HEK293T (cell line): ENCODE results near the gene MYBBP1A.

ENCODE experiments used
- FOXM1 ChIP-seq: fragments of 450-650 bp; IDR thresholded peaks from 2 replicates; pipeline ENCODE4 v1.6.1; 2017; ENCODE audit warnings: mild to moderate bottlenecking, borderline replicate concordance
- HDGF ChIP-seq: fragments of 450-650 bp; IDR thresholded peaks from 2 replicates; pipeline ENCODE4 v1.6.1; 2017; ENCODE audit warnings: antibody characterized with exemption, borderline replicate concordance
- SP1 ChIP-seq: fragments of 450-650 bp; IDR thresholded peaks from 2 replicates; pipeline ENCODE4 v1.6.1; 2017
- TARDBP ChIP-seq: fragments of 450-650 bp; IDR thresholded peaks from 2 replicates; pipeline ENCODE4 v1.6.1; 2016

- TF ChIP-seq HDGF: no peak
- no peak for TF ChIP-seq FOXM1
- TF ChIP-seq SP1: no peak
- TF ChIP-seq TARDBP: no peak
Observed at GRCh38 chr17:4514206-4514605, 41.0 kb downstream of the MYBBP1A start.
